GM19351 (cell line): ENCODE data around the gene C4orf36.

Experiments
- ATAC-seq: cut with Tn5 transposase; IDR thresholded peaks from one replicate; pipeline ENCODE4 v1.9.1; 2021; ENCODE audit warnings: mild to moderate bottlenecking, moderate library complexity; ENCODE audit not compliant: unreplicated experiment

Gene C4orf36

GRCh38 chr4:86857341-86858052 is 34.7 kb downstream of the C4orf36 start:
- ATAC-seq = no peak

GRCh38 chr4:86856896-86857295 is 35.3 kb downstream of the C4orf36 start:
- ATAC-seq = no peak

DNA sequence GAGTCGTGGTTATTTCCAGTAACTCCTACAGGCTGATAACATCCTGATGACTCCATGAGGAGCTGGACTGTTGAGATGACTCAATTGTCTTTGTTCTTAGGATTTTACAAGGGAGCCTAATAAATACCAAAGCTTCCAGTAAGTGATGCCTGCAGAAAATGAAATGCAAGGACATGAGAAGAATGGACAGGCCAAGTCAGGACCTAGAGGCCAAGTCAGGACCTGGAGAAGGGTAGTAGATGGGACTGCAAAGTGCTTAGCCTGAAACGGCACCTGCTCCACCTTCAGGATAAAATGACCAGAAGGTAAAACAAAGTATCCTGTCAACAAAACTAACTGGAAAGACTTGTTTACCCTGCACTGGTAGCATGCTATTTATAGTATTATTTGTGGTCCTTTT is 36.6 kb downstream of the C4orf36 start:
- no peak for ATAC-seq

GRCh38 chr4:86853209-86853608 is 39.0 kb downstream of the C4orf36 start:
- ATAC-seq = no peak

- ATAC-seq = no peak
These were observed 43.2 kb downstream of the C4orf36 start, which contains the start of gene SLC10A6 for GRCh38 chr4:86848732-86849619. Gene SLC10A6 (minus strand): TSS chr4:86849384. CDS start chr4:86849115, 269 bp downstream.

- no peak for ATAC-seq
These were observed 44.1 kb downstream of the C4orf36 start for GRCh38 chr4:86848136-86848535.

DNA sequence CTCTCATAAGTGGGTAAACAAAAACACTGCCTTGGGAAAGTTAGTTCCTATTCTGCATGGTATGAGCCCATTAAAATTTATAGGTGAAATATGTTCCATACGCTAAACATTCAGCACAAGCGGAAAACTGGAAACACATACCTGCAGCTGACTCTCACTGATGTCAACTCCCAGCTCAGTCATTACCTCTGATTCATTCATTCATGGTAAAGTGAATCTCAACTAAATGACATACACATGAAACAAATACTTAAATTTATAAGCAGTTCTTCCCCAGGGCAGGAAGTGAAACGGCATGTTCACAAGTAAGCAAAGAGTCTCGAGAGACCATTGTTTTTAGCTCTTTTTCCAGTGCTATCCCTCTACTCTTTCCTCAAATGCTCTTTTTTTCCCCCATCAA is 44.7 kb downstream of the C4orf36 start:
- ATAC-seq = no peak

- ATAC-seq = no peak
These were observed 45.3 kb downstream of the C4orf36 start for GRCh38 chr4:86846921-86847320.

- no peak for ATAC-seq
These were observed 46.6 kb downstream of the C4orf36 start for GRCh38 chr4:86845593-86845992.

DNA sequence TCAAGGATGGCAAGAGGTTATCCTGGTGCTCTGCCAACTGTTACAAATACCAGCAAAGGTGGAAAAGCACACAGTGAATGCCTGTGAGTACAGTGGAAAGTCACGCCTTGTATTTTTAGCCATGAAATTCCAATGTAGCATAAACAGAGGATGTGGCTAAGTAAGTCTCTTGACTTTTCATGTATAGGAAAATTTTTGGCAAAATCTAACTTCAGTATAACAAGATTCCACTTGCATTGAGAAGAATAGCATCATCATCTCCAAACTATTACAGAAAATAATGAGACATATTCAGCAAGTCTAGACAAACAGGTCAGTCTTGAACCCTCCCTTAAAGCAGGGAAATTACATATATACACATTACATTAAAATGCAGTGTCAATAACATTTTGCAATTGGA is 50.9 kb downstream of the C4orf36 start:
- no peak for ATAC-seq

DNA sequence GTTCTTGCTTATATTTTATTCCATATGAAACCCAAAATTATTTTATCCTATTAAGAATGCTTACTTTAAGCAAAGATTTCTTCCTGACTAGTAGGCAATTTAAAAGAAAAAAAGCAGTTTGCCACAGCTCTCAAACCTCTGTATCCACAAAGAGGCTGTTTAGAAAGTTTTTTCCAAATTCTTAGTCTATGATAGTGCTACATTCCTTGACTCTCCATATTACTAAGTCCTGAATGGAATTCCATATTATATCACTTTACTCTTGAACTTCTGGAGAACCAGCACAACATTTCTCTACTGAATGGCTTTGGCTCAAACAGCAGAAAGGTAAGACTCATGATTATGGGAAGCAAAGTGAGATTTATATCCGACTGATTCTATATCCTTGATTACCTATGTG is 51.4 kb downstream of the C4orf36 start:
- no peak for ATAC-seq

DNA sequence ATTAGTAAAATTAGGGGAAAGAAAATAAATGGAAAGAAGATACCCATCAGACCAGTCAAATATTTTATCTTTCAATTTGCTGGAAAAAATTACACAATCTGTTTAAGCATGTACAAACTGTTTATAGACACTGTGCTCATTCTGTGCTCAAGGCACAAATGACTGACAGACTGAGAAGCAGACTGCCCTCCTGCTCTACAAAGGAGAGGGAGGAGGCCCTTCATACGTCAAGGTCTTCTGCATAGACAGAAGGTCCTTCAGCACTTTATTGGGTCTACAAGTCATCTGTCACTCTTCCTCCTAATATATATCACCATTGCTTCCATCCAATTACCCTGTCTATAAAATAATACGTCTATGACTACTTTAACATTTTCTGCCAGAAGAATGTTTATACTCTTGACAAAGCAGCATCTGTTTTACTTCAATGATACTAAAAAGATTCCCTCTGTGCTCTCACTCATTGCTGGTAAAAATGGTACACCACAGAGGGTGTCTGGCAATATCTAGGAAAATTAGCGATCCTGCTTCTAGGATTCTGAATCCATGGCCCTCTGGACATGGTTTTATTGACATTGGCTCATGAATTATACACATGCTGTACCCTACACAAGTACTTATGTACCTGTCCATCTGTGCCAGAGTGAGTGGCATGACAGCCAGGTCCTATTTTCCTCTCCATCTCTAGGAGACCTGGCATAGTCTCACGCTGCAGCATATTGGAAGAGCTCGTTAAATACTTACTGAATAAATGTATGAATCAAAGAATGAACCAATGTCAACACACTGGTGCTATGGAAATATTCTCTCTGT is 54.3 kb downstream of the C4orf36 start:
- ATAC-seq = no peak

DNA sequence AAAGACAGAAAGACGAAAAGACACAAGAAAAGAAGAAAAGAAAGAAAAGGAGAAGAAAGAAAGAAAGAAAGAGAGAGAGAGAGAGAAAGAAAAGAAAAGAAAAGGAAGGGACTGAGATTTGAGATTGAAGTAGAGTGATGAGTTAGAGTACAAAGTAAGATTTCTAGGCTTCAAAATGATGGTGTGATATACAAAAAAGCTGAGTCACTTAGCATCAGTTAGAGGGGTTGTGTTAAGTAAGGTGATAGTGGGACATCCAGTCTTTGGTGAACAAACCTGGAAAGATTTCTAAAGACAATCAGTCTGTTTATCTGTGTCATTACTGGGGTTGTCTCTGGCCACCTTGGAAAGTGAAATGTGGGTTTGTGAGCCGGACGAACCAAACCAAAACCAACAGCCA is 56.5 kb downstream of the C4orf36 start:
- no peak for ATAC-seq

DNA sequence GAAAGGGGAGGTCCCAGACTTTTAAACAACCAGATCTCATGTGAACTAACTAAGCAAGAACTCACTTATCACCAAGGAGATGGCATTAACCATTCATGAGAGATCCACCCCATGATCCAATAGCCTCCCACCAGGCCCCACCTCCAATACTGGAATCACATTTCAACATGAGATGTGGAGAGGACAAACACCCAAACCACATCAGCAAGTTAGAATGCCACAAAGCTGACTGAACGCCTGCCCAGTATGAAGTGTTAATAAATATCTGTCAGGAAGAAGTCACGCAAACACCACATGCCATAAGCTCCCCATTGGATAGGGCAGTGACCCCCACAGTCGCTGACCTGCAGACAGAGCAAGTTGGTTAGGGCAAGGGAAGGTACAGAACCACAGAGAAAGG is 57.3 kb downstream of the C4orf36 start:
- ATAC-seq = no peak

GRCh38 chr4:86833615-86834014 is 58.6 kb downstream of the C4orf36 start:
- ATAC-seq = no peak

GRCh38 chr4:86831262-86832130 is 60.7 kb downstream of the C4orf36 start:
- ATAC-seq = no peak
